Heart left ventricle (tissue), 16 donors: Measurements from ENCODE around the gene SARS1. TPM values are rescaled to one million over a fixed set of nuclear protein-coding genes. Genes with fewer than 3 reads are reported as not detected.

Source experiments
- ATAC-seq, 4 donors: fragments of 200-7000 bp; cut with Tn5 transposase; one replicate each; pipeline ENCODE4 v1.9.1; 2020 to 2022; ENCODE audit warnings: moderate library complexity in 4 of 4, mild to moderate bottlenecking in 3 of 4, moderate number of reproducible peaks in 1 of 4
- DNase-seq, 5 donors: peaks; one replicate each; pipeline ENCODE4 v3.0.0-alpha.2; 2020
- H3K27ac ChIP-seq, 12 donors: fragments of 200-600 bp; sonication (generic) in 4 of 12; one replicate each; pipeline versions ENCODE4 v1.5.0 to v1.8.0; 2016 to 2022; ENCODE audit warnings: mild to moderate bottlenecking in 2 of 12
- H3K27me3 ChIP-seq, 9 donors: fragments of 200-600 bp; sonication (generic) in 2 of 9; one replicate each; pipeline versions ENCODE4 v1.5.1 to v1.8.0; 2016 to 2022; ENCODE audit warnings: mild to moderate bottlenecking in 3 of 9
- H3K36me3 ChIP-seq, 9 donors: fragments of 200-600 bp; sonication (generic) in 2 of 9; one replicate each; pipeline versions ENCODE4 v1.5.0 to v1.8.0; 2018 to 2022; ENCODE audit warnings: mild to moderate bottlenecking in 2 of 9
- H3K4me1 ChIP-seq, 12 donors: fragments of 200-600 bp; sonication (generic) in 4 of 12; one replicate each; pipeline versions ENCODE4 v1.5.0 to v1.8.0; 2016 to 2022; ENCODE audit warnings: mild to moderate bottlenecking in 3 of 12
- H3K4me3 ChIP-seq, 12 donors: fragments of 200-600 bp; sonication (generic) in 4 of 12; one replicate each; pipeline versions ENCODE4 v1.5.0 to v1.8.0; 2017 to 2022; ENCODE audit warnings: mild to moderate bottlenecking in 9 of 12, moderate library complexity in 4 of 12
- H3K9me3 ChIP-seq, 12 donors: fragments of 200-600 bp; sonication (generic) in 4 of 12; one replicate each; pipeline versions ENCODE4 v1.5.0 to v1.8.0; 2016 to 2022; ENCODE audit warnings: mild to moderate bottlenecking in 1 of 12
- CTCF ChIP-seq, 12 donors: fragments of 200-600 bp; sonication (generic) in 4 of 12; IDR thresholded peaks; one replicate each; pipeline versions ENCODE4 v1.5.0 to v1.8.0; 2018 to 2022; ENCODE audit warnings: antibody characterized with exemption in 12 of 12, mild to moderate bottlenecking in 5 of 12
- POLR2A ChIP-seq, 2 donors: fragments of 450-650 bp; IDR thresholded peaks; one replicate each; pipeline ENCODE4 v1.6.1; 2017; ENCODE audit warnings: antibody characterized with exemption in 2 of 2, mild to moderate bottlenecking in 2 of 2, moderate library complexity in 2 of 2
- WGBS, 4 donors: extraction: QIAGEN DNeasy Blood & Tissue Kit in 2 of 4; methylation state at CpG; one replicate each; pipeline versions ENCODE4 v1.1.5 to v1.1.7; 2013 to 2018; 5-methylcytosine and 5-hydroxymethylcytosine counted together
- intact Hi-C, 10 donors: fragments of 100-400 bp; cut with DNase I; formaldehyde crosslinking; loops; one replicate each; pipeline versions ENCODE4 v1.11.1 to v1.14.2; 2022
- polyA plus RNA-seq, 2 donors: library from polyadenylated mRNA; stranded (reverse); fragments of 200-250 nt; gene quantifications; one replicate each; pipeline ENCODE4 v1.2.3, GENCODE V29; 2013
- total RNA-seq, 9 donors: library from RNA; depleted of rRNA in 2 of 9; stranded (reverse); fragments of >200 nt in 2 of 9; fragmentation: NEBNext Ultra II Directional in 3 of 9; extraction: Animal tissue kit (Norgen Biotek cat#: 25700) in 3 of 9; gene quantifications; one replicate each; pipeline versions ENCODE4 v1.1.0 to v1.2.4, GENCODE V29; 2016 to 2023
- donor health status: ischemic (EF 13 %, LVEDD 7.1; RV severe dilation, severe dysfunction).
- donor health status: healthy with polysubstance abuse.
- donor health status: DM: no; HTN: yes; CAD: no.
- donor health status: DM: no; HTN: no; CAD: no.
- donor health status: ischemic (EF 25% LVEDD 6.9; RV normal size, moderate dysfunction).
- donor health status: ischemic (EF 25% LVEDD 5.7; RV mildly dilated, moderate dysfunction).
- donor health status: healthy.
- donor health status: DM: yes; HTN: yes; CAD: no.
- donor health status: ischemic (EF 35%, LVEDD 5.7; RV mildly dilated, moderate dysfunction).
- donor health status: nonischemic (EF 11% LVEDD 7.7; RV severe dilation, severe dysfunction).
- donor health status: DM: yes; HTN: yes; CAD: no.
- donor health status: PGD.
- donor health status: ischemic (EF 29% LVEDD 5.4; RV normal size, mild dysfunction).
- donor health status: nonischemic (EF 23%, LVEDD 6.1; RV moderate dilation, normal function).

The SARS1 gene
- total and polyA plus RNA-seq, 11 donors, result 41.1 to 179 (median 102) TPM

- Histone ChIP-seq H3K4me1 (peaks cover 0 to 37% (median 20%) of the 10 kb centered on the region in 12 donors), H3K27me3 (peaks cover 0 to 16% (median 0%) of the 10 kb centered on the region in 9 donors), H3K36me3 (no peaks in the 10 kb centered on the region), H3K27ac (peak overlapping the region in 11 of 12 donors; percentile 47 to 87 (median 64)), H3K9me3 (no peaks in the 10 kb centered on the region), H3K4me3 (no peak overlapping the region)
- TF ChIP-seq CTCF (IDR thresholded peaks at IDR 0.05) (no peak), POLR2A (IDR thresholded peaks at IDR 0.05) (no peak)
- WGBS, 4 donors, result 35 to 43% (median 38%) methylated on average over 9 of the region's 9 CpGs
- intact Hi-C loops, result loop anchor here in 1 of 10 donors (10.0 kb wide), 1 partner anchor 139 kb away; the partner anchor contains the start of gene ELAPOR1
- peak in 1 of 5 donors; percentile 44 for DNase-seq
- peak in 3 of 4 donors; percentile 6 to 35 (median 13) for ATAC-seq
These were observed 40.3 kb downstream of the SARS1 start for GRCh38 chr1:109253803-109254620.

- TF ChIP-seq CTCF (IDR thresholded peaks at IDR 0.05) (no peak), POLR2A (IDR thresholded peaks at IDR 0.05) (no peak)
- peak in 2 of 5 donors; percentile 20 to 37 for DNase-seq
- peak in 1 of 4 donors; percentile 8 for ATAC-seq
- Histone ChIP-seq H3K27ac (peak overlapping the region in 8 of 12 donors; percentile 29 to 87 (median 70)), H3K27me3 (peaks cover 0 to 13% (median 0%) of the 10 kb centered on the region in 9 donors), H3K36me3 (no peaks in the 10 kb centered on the region), H3K4me1 (peaks cover 0 to 33% (median 18%) of the 10 kb centered on the region in 12 donors), H3K9me3 (no peaks in the 10 kb centered on the region), H3K4me3 (no peak overlapping the region)
- intact Hi-C loops, result loop anchor here in 1 of 10 donors (10.0 kb wide), 1 partner anchor 140 kb away; the partner anchor contains the start of gene ELAPOR1
- WGBS, 4 donors, result 67 to 84% (median 73%) methylated on average over 5 to 7 of the region's 7 CpGs
These were observed 40.9 kb downstream of the SARS1 start for GRCh38 chr1:109254621-109255096.

- TF ChIP-seq CTCF (IDR thresholded peaks at IDR 0.05), result no peak
- no peak for TF ChIP-seq POLR2A (IDR thresholded peaks at IDR 0.05)
- ATAC-seq (no peak), DNase-seq (peak in 1 of 5 donors; percentile 29)
- 69 to 72% (median 71%) methylated on average over 15 of the region's 15 CpGs for WGBS, 4 donors
- H3K9me3 ChIP-seq, result no peaks in the 10 kb centered on the region
- no peaks in the 10 kb centered on the region for H3K36me3 ChIP-seq
- peaks cover 0 to 28% (median 17%) of the 10 kb centered on the region in 12 donors for H3K4me1 ChIP-seq
- peaks cover 0 to 8% (median 0%) of the 10 kb centered on the region in 9 donors for H3K27me3 ChIP-seq
- H3K4me3 ChIP-seq, result no peak overlapping the region
- peak overlapping the region in 5 of 12 donors; percentile 61 to 87 (median 83) for H3K27ac ChIP-seq
- intact Hi-C loops, result loop anchor here in 1 of 10 donors (10.0 kb wide), 1 partner anchor 140 kb away; the partner anchor contains the start of gene ELAPOR1
These were observed 41.5 kb downstream of the SARS1 start for GRCh38 chr1:109255097-109255651.

- H3K4me3 ChIP-seq, result no peak overlapping the region
- no peak for TF ChIP-seq CTCF (IDR thresholded peaks at IDR 0.05)
- TF ChIP-seq POLR2A (IDR thresholded peaks at IDR 0.05), result no peak
- peaks cover 0 to 3% (median 0%) of the 10 kb centered on the region in 9 donors for H3K27me3 ChIP-seq
- intact Hi-C loops, result loop anchor here in 1 of 10 donors (10.0 kb wide), 1 partner anchor 141 kb away; the partner anchor contains the start of gene ELAPOR1
- no peak overlapping the region for H3K27ac ChIP-seq
- H3K9me3 ChIP-seq, result no peaks in the 10 kb centered on the region
- no peak for ATAC-seq
- H3K36me3 ChIP-seq, result no peaks in the 10 kb centered on the region
- 90 to 94% (median 92%) methylated on average over 5 of the region's 5 CpGs for WGBS, 4 donors
- DNase-seq, result no peak
- H3K4me1 ChIP-seq, result peaks cover 0 to 25% (median 16%) of the 10 kb centered on the region in 12 donors
These were observed 42.0 kb downstream of the SARS1 start for GRCh38 chr1:109255678-109256077.
